Activated naive CD4-positive, alpha-beta T cell treated with anti-CD3 and anti-CD28 coated beads for 36 hours (primary cell): ENCODE results near the gene ASB7. TPM values are rescaled to one million over a fixed set of nuclear protein-coding genes. Genes with fewer than 3 reads are reported as not detected.

Source experiments
- CTCF ChIA-PET: fragments of 350-600 bp; sonication (Branson Sonifier 250); formaldehyde crosslinking; loops from one replicate; lab custom pipeline; 2021; ENCODE audit warnings: antibody characterized with exemption; lab: Charles Lee
- DNase-seq: peaks from one replicate; pipeline ENCODE4 v3.0.0-alpha.2; 2020
- H3K27ac Mint-ChIP-seq: one replicate; pipeline ENCODE4 v1.8.0; 2021; ENCODE audit warnings: mild to moderate bottlenecking, mixed read lengths
- H3K27me3 Mint-ChIP-seq: one replicate; pipeline ENCODE4 v1.8.0; 2021; ENCODE audit warnings: low read depth, mixed read lengths
- H3K36me3 Mint-ChIP-seq: one replicate; pipeline ENCODE4 v1.8.0; 2021; ENCODE audit warnings: low read depth, mixed read lengths
- H3K4me1 Mint-ChIP-seq: one replicate; pipeline ENCODE4 v1.8.0; 2021; ENCODE audit warnings: low read depth, mixed read lengths
- H3K4me3 Mint-ChIP-seq: one replicate; pipeline ENCODE4 v1.8.0; 2021; ENCODE audit warnings: mild to moderate bottlenecking, moderate library complexity, mixed read lengths
- H3K9me3 Mint-ChIP-seq: one replicate; pipeline ENCODE4 v1.8.0; 2021; ENCODE audit warnings: mixed read lengths
- intact Hi-C: fragments of 100-400 bp; cut with micrococcal nuclease; formaldehyde crosslinking; loops from one replicate; pipeline ENCODE4 v1.15.1; 2023
- total RNA-seq, 2 experiments: library from RNA; stranded (reverse); gene quantifications; one replicate each; pipeline ENCODE4 v1.2.3, GENCODE V29; 2021

Gene ASB7
- total RNA-seq, 2 experiments from 2014 or later: 15.6 to 16.8 TPM

DNA sequence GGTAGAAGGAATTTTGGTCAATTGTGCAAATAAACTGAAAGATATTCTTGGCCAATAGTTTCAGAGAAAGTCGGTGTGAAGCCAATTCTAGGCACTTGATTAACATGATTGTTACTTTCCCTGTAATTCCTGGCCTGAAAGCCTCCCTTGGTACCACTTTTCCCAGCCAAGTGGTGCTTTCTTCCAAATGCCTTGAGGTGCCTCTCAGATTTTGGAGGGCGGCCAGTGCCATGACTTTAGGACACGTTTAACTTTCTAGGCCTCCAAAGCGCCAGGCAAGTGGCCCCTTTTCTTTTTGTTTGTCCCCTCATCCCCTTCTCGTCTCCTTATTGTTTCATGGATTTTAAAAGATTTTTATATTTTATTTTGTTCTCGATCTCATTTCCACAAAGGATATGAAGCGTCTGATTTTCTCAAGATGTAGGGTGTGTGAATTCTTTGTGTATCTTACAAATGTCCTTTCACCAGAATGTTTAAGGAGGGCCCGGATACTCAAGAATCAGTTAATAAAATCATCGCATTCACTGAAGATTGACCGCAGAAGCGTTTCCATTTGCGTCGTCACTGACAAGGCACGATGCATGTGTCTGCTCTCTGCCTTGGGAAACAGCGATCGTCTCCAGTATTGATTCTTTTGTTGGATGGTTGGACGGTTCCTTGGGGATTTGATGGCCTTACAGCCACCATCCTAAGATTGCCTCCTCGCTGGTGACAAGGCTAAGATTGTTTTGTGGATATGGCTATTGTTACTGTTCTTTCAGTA lies 87.8 kb downstream of the ASB7 start:
- H3K4me3 Mint-ChIP-seq: no peak overlapping the region
- H3K4me1 Mint-ChIP-seq: no peaks in the 10 kb centered on the region
- H3K27me3 Mint-ChIP-seq: peaks cover 6% of the 10 kb centered on the region
- intact Hi-C loops: no loop called here
- no peak for DNase-seq
- H3K36me3 Mint-ChIP-seq: no peaks in the 10 kb centered on the region
- H3K9me3 Mint-ChIP-seq: no peaks in the 10 kb centered on the region
- no peak overlapping the region for H3K27ac Mint-ChIP-seq
- CTCF ChIA-PET: no interaction called here

DNA sequence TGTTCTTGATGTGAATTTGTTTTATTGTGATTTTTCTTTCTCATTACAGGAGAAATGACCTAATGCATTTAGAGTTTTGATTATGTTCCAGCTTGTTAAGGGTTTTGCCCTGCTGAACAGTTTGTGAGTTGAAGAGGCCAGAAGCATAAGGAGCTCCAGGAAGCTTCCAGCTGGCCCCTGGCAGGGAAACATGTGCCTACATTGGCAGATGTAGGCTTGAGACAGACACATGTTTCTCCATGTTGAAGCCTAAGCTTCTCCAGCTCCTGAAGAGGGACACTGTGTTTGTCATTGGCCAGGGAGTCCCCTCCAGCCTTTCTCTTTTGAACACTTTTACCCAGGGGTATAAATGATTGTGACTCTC lies 88.4 kb downstream of the ASB7 start:
- H3K36me3 Mint-ChIP-seq: no peaks in the 10 kb centered on the region
- peaks cover 8% of the 10 kb centered on the region for H3K27me3 Mint-ChIP-seq
- H3K9me3 Mint-ChIP-seq: peaks cover 4% of the 10 kb centered on the region
- intact Hi-C loops: no loop called here
- CTCF ChIA-PET: no interaction called here
- no peak for DNase-seq
- H3K27ac Mint-ChIP-seq: no peak overlapping the region
- H3K4me3 Mint-ChIP-seq: no peak overlapping the region
- no peaks in the 10 kb centered on the region for H3K4me1 Mint-ChIP-seq

DNA sequence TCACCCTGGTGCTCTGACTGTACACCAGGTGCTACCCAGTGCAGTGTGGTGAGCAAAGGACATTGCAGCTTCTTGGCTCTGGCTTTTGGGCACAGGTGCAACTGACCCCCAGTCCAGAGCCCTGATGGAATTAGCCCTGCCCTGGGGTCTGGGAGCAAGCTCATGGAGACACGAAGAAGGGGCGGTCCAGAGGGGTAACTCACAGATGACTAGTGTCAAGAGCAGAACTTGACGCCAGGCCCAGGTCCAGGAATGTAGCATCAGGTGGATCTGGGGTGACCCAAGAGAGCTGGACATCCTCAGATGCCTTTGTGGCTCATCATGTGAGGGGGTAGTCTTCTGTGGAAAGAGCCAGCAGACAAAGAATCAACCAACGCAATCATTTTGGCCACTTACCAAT lies 88.9 kb downstream of the ASB7 start:
- H3K27ac Mint-ChIP-seq: no peak overlapping the region
- H3K27me3 Mint-ChIP-seq: peaks cover 8% of the 10 kb centered on the region
- intact Hi-C loops: no loop called here
- CTCF ChIA-PET: no interaction called here
- DNase-seq: no peak
- peaks cover 4% of the 10 kb centered on the region for H3K9me3 Mint-ChIP-seq
- H3K4me1 Mint-ChIP-seq: no peaks in the 10 kb centered on the region
- no peak overlapping the region for H3K4me3 Mint-ChIP-seq
- H3K36me3 Mint-ChIP-seq: no peaks in the 10 kb centered on the region

DNA sequence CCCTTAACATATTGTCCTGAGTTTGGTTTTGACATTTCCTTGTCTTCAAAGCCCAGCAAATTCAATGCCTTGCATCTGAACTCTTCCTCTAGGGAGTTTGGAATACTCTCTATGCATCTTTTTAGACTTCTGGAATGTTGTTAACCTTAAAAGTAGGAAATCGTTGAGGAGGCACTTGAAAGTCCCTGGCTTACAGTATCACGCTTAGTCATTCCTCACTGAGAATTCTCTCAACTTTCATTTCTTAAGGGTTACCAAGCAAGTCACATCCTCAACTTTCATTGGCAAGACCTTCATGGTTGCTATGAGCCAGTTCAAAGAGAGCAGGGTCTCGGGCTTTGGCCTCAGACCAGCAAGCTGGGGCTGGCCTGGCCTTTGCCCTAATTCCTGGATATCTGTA lies 89.9 kb downstream of the ASB7 start:
- no peak overlapping the region for H3K4me3 Mint-ChIP-seq
- CTCF ChIA-PET: no interaction called here

DNA sequence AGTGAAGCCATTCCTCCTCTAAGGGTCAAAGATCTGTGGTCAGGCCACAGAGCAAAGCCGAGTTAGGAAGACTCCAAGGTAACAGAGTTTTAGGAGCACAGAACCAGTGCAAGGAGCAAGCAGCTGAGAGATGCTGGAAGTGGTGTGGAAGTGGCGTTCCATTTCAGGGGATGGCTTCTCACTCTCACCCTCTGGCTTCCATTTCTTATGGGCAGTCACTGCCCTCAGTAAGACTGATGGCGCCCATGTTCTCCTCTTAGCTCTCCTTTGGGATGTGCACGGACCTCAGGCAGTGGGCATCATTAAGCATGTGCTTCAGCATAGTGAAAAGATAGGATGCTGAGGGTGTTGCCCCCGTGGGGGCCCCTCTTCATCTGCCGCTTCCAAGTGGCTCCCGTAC lies 90.3 kb downstream of the ASB7 start:
- CTCF ChIA-PET: no interaction called here
- peaks cover 10% of the 10 kb centered on the region for H3K27me3 Mint-ChIP-seq
- no peaks in the 10 kb centered on the region for H3K4me1 Mint-ChIP-seq
- H3K9me3 Mint-ChIP-seq: peaks cover 6% of the 10 kb centered on the region
- DNase-seq: no peak
- intact Hi-C loops: no loop called here
- no peak overlapping the region for H3K27ac Mint-ChIP-seq
- no peaks in the 10 kb centered on the region for H3K36me3 Mint-ChIP-seq
- no peak overlapping the region for H3K4me3 Mint-ChIP-seq

More for the DNA sequence above, 89.9 kb downstream of the ASB7 start:
- Mint-ChIP-seq H3K9me3 (peaks cover 6% of the 10 kb centered on the region), H3K27ac (no peak overlapping the region), H3K4me1 (no peaks in the 10 kb centered on the region), H3K27me3 (peaks cover 8% of the 10 kb centered on the region), H3K36me3 (no peaks in the 10 kb centered on the region)
- no peak for DNase-seq
- intact Hi-C loops: no loop called here

DNA sequence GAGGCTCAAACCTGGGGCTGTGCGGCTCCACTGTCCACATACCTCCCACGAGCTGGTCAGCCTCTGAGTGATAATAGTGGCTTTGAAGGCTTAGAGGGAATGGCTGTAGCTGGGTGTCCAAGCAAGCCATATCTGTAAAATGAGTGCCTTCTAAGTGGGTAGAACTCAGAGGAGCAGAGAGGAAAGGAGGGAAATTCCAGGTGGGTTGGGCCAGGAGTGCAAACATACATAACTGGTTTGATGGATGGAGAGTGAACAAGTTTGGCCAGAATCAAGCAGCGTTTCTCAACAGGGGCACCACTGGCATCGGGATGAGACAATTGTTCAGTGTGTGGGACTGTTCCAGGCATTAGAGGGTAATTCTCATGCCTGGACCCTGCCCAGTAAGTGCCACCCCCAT lies 91.1 kb downstream of the ASB7 start:
- no peaks in the 10 kb centered on the region for H3K36me3 Mint-ChIP-seq
- peaks cover 6% of the 10 kb centered on the region for H3K9me3 Mint-ChIP-seq
- H3K4me1 Mint-ChIP-seq: no peaks in the 10 kb centered on the region
- intact Hi-C loops: no loop called here
- no peak for DNase-seq
- no peak overlapping the region for H3K4me3 Mint-ChIP-seq
- CTCF ChIA-PET: no interaction called here
- H3K27me3 Mint-ChIP-seq: peaks cover 12% of the 10 kb centered on the region
- H3K27ac Mint-ChIP-seq: no peak overlapping the region

DNA sequence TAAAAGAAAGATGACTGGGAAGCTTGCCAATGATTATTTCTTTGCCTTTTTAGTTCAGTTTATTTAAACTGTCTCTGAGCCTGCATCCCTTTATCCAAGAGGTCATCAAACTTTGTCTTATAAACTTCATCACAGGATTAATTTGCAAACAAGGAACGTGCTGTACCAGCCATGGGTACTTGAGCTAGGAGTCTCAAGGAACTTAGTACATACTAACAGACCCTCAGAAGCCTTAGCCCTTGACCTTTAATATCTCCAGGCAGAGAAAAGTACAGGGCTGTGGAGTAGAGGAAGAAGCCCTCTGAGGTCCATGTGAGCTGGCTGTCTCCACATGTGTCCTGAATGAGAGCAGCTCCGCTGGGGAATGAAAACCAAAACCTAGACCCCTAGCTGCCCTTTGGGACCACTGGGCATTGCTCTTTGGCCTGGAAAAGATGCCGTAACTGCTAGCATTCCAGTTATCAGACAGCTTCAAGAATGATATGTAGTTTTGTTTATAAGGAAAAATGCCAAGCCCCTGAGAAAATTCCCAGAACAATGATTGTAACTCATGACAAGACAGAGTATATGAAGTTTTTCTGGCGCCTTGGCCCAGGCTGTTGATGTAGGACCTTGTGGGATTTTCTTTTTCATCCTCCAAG lies 92.1 kb downstream of the ASB7 start:
- H3K9me3 Mint-ChIP-seq: peaks cover 6% of the 10 kb centered on the region
- intact Hi-C loops: no loop called here
- no peak for DNase-seq

DNA sequence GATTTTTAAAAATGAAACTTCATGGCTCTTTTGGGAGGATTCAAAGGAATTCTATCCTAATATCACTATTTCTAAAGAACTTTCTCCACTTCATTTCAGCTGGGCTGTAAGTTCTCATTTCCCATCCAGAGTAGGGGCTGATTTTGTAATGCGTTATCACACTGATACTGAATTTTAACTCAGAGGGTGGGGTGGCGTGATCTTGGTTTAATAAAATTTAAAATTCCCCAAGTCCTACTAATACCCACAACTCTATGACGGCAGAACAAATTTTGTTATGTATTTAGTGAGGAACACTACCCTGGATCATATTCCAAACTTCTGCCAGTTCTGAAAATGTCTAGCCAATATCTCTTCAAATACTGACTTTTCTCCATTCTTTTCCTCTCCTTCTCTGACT lies 92.7 kb downstream of the ASB7 start:
- CTCF ChIA-PET: no interaction called here

More for the DNA sequence above, 92.1 kb downstream of the ASB7 start:
- Mint-ChIP-seq H3K4me1 (no peaks in the 10 kb centered on the region), H3K36me3 (no peaks in the 10 kb centered on the region), H3K27ac (no peak overlapping the region), H3K4me3 (no peak overlapping the region), H3K27me3 (peaks cover 12% of the 10 kb centered on the region)
- CTCF ChIA-PET: no interaction called here

DNA sequence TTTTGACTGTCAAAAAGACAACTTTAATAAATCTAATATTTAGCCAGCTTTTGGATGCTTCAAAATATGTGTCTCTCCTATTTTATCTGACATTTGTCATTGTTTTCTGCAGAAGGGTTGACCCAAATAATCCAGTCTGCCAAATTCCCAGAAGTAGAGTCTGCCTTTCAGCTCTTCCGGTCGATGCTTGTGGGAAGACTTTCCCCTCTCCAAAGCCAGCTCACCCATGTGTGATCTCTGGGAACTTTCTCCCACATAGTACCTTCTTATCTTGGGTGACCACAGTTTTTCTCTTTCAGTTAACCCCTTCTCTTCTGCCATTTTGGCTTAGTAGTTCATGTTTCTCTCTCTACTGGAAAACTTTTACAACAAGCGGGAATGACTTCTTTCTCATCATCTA lies 94.1 kb downstream of the ASB7 start:
- Mint-ChIP-seq H3K4me3 (no peak overlapping the region), H3K27me3 (peaks cover 12% of the 10 kb centered on the region), H3K36me3 (no peaks in the 10 kb centered on the region), H3K9me3 (peaks cover 6% of the 10 kb centered on the region), H3K4me1 (no peaks in the 10 kb centered on the region), H3K27ac (no peak overlapping the region)
- intact Hi-C loops: no loop called here
- CTCF ChIA-PET: no interaction called here
- DNase-seq: no peak

More for the DNA sequence above, 92.7 kb downstream of the ASB7 start:
- no peak for DNase-seq
- intact Hi-C loops: no loop called here
- Mint-ChIP-seq H3K4me3 (no peak overlapping the region), H3K27ac (no peak overlapping the region), H3K9me3 (peaks cover 6% of the 10 kb centered on the region), H3K36me3 (no peaks in the 10 kb centered on the region), H3K4me1 (no peaks in the 10 kb centered on the region), H3K27me3 (peaks cover 12% of the 10 kb centered on the region)

Other genes starting within 250 kb of the ASB7 start
- gene CERS3, start 73.6 kb upstream of the ASB7 start, total RNA-seq: under 1 TPM; 0.21 to 0.25 TPM
- 10 to 100 TPM; 36.8 to 37.1 TPM for gene LINS1, start 405 bp upstream of the ASB7 start, total RNA-seq